HG03575 (cell line): ENCODE measurements around the gene GRB7.

Experiments
- ATAC-seq: cut with Tn5 transposase; IDR thresholded peaks from one replicate; pipeline ENCODE4 v1.9.1; 2021; ENCODE audit not compliant: unreplicated experiment, insufficient number of reproducible peaks, low FRiP score; ENCODE audit errors: extremely low read depth

Gene GRB7

DNA sequence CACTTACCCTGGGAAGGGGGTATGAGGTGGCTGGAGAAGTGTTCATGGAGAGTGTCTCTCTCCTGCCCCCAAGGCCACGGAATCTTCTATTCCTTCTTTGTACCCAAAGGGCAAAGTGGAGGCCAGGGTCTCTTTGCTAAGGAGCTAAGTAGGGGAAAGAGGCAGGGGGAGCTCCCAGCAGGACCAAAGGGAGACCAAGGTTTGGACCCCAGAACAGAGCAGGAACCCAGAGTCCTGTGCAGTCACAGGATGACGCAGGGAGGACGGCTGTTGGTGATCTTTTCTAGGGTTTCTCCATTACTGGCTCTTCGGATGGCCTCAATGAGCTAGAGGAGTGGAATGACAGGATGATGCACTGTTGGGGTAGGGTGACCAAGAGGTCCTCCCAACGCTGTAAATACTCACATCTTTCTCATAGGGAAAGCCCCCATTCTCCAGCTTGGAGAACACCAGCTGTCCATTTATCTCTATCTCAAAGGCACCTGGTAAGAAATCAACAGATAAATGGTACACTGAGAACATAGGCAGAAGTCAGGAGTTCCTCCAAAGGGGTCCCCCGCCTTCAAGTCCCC, 8.4 kb upstream of the GRB7 start:
- ATAC-seq, result no peak

DNA sequence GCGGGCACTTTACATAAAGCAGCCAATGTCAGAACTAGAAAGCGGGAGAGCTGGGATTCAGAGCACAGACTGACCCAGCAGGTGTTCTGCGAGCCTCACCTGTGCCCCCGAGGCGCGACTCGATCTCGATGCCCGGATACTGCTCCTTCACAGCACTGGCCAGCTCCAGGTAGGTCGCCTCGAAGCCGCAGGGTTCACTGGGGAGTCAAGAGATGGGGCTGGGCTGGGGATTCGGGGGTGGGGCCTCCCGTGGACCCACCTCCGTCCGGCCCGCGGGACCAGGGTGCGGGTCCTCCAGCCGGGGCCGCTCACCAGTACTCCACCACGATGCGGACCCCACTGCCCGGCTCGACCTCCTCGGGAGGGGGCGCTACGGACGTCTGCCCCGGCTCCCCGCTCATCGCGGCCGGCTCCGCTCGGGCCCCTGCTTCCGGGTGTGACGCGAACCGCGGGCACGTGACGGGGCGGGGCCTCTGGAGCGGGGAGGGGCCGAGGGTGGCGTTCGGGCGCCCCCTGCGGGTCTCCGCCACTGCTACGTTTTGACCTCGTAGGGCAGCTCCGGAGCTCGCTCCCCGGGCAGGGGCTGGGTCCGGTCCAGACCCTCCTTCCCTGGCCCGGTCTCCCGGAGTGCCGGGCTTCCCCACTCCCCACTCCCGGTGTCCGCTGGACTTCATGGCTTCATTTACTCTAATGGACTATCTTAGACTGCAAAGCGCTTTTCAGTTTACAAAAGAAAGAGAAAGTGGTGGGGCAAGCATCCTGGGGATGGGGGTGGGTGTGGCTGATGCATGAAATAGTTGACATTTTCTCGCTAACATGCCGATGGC, 7.4 kb upstream of the GRB7 start, which contains the start of gene MIEN1:
TSS of gene MIEN1 (minus strand) at position 438 of the 827 bp plus-strand sequence. CDS start at position 401, 37 bp downstream.
- ATAC-seq, result no peak

DNA sequence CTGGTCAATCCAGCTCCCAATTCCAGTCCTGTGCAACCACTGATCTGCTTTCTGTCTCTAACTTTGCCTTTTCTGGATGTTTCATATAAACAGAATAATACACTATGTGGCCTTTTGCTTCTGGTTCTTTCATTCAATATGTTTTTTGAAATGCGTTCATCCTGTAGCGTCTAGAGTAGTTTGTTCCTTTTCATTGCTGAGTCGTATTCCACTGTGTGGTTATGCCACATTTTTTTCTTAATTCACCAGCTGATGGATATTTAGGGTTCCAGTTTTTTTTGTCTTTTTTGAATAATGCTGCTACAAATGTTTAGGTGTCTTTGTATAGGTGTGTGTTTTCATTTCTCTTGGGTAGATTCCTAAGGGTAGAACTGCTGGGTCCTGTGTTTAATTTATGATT, 5.2 kb upstream of the GRB7 start:
- no peak for ATAC-seq

DNA sequence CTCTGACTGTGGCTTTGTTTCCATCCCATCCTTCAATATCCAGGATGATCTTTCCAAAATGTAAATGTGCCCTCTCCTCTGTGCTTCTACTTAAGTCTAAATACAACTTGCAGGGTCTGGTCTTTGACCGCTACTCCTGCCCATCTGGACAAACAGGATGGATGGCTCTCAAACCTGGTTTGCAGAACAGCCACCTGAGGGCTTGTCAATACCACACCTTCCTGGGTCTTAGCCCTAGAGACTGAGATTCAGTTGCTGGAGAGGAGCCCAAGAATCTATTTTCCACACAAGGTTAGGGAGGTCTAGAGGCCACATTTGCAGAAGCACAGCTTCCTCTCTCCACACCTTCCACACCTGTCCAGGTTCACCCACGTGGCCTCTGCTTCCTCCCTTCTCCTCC, 1.9 kb upstream of the GRB7 start:
- no peak for ATAC-seq

DNA sequence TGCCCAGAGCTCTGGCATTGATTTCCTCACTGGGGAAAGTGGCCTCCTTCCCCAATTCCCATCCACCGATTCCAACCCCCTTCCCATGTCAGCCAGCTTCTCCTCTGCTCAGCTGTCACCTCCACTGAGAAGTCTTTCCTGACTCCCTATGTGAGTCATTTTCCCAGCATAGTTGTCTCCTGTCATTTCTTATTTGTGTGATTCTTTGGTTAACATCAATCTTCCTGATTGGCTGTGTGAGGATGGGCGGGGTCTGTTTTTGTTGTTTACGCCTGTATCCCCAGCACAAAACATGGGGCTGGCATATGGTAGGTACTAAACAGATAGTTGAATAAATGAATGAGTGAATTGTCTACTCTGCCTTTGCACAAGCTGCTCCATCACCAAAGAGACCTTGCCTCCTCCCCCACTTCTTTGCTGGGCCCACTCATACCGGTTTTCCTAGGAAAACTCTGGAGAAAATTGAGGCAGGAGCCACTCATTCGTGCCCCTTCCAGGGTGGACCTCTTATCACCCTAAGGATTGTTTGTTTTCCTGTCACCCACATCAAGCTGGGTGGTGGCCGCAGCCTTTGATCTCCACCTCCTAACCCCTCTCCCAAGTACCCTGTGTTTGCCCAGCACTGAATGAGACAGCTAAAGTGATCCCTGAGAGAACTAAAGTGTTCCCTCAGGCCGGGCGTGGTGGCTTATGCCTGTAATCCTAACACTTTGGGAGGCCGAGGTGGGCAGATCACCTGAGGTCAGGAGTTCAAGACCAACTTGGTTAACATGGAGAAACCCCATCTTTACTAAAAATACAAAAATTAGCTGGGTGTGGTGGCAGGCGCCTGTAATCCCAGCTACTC, 1.2 kb upstream of the GRB7 start:
- no peak for ATAC-seq

DNA sequence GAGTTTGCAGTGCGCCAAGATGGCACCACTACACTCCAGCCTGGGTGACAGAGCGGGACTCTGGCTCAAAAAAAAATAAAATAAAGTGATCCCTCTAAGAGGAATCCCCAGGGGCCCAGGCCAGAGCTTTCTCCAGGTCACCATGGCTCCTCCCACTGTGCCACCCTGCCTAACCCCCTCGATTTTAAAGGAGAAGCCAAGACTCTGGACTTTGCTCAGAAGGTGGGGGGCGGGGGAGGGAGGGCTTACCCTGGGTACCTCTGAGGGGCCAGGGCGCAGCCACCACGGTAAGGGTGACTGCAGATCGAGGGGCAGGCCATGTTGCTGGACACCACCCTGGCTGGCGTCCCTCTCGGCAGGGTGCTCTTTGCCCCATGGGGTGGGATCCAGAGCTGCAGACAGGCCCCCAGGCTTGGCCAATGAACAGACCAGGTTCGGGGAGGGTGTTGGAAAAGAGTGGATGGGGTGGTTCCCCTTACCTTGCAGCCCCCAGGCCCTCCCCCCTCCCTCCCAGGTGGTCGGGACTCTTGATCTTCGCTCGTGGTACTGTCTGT, 455 bp upstream of the GRB7 start:
- ATAC-seq, result no peak

DNA sequence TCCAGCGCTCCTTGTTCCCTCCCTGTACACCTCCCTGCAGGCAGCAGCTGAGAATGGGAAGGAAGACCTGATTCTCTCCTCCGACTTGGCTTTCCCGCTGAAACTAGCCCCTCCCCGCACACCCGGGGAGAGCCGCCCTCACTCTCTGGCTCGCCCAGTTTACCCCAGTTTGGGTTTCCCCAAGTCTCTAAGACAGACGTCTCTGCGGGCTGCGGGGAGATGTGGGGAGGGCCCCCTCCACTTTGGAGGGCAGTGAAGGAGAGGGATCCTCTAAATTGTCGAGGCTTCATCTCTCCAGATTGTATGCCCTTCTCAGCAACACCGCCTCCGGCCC, 797 bp downstream of the GRB7 start:
- ATAC-seq, result no peak

DNA sequence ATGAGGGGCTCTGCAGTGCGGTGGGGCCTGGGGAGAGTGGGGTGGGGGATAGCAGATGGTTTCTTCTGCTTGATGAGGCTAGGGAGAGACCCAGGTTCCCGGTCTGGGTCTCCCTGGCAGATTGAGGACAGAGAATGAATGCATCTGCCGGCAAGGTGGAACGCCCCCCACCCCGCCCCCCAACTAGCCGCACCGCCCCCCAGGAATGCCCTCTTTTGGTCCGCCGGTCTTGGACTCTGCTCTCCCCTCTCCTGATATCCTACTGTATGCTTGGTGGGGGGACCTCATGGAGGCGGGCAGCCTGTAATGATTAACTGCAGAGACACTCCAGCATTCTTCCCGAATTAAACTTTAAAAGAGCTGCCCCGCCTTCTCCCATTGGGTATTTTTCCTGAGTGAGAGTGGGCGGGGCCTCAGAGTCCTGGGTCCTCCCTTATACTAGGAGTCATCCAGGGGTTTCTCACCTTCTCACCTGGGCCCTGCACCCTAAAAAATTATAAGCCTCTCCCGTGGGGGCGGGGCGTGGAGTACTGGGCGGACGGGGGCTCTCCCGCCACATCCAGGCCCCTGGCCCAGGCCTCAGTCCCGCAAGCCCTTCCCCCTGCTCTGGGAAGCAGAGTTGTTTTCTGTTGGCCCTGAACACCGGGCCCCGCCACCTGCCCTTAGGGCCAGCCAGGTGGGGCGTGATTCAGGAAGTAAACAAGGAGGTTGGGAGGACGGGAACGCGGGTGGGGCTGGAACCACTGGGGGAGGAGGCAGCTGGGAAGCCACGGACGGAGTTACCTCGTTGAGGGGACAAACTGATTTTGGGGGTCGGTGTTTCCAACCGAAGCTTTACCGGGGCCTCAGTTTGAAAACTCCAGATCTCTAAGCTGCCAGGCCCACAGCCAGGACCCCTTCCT, 1.5 kb downstream of the GRB7 start:
- no peak for ATAC-seq

DNA sequence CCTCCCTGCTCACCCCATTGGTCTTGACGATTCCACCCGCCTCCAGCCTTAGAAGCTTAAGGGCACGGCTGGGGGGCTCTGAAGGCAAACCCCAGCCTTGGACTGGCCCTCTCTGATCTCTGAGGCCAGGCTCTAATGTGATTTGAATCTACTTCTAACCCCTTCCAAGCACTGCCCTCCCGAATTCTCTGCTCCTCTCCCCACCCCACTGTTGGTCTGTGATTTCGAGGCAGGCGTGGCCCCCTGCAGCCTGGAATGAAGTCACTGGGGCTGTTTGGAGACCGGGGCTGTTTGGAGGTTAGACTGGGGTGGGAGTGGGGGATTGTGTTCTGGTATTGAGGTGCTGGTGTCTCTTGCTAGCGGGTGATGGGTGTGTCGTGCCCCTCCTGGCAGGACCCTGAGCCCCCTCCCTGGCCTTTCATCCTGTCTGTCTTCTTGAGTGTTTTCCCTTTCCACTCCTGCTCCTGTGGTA, 2.2 kb downstream of the GRB7 start:
- no peak for ATAC-seq

DNA sequence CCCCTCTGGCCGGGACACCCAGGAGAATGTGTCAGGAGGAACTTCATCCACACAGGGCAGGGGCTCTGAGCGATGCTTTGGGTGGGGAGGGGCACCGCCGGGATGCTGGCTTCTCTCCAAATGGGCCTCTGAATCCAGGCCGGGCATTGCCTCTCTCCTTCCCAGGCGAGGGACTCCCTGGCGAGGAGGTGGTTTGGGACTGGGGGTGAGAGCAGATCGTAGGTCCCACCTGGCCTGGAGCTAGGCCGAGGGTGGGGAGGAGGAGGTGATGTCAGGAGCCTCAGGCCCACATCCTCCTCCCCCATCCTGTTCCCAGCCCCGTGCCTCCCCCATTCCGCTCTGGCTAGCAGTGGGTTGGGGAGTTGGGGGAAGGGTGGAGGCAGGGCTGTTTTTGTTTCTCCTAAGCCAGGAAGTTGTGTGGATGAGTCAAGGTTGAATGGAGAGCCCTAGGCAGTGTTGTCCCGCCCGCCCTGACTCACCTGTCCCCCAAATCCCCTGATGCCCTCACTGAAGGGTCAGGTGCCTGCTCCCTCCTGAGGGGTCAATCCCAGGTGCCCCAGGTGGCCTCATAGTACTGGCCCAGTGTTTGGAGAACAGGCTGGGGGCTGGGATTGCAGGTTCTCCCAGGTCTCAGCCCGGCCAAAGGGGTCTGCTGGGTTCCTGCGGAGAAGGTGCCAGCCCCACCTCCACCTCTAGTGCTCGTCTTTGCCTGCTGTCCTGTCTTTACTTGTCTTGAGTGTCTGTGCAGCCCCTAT, 2.8 kb downstream of the GRB7 start:
- no peak for ATAC-seq

DNA sequence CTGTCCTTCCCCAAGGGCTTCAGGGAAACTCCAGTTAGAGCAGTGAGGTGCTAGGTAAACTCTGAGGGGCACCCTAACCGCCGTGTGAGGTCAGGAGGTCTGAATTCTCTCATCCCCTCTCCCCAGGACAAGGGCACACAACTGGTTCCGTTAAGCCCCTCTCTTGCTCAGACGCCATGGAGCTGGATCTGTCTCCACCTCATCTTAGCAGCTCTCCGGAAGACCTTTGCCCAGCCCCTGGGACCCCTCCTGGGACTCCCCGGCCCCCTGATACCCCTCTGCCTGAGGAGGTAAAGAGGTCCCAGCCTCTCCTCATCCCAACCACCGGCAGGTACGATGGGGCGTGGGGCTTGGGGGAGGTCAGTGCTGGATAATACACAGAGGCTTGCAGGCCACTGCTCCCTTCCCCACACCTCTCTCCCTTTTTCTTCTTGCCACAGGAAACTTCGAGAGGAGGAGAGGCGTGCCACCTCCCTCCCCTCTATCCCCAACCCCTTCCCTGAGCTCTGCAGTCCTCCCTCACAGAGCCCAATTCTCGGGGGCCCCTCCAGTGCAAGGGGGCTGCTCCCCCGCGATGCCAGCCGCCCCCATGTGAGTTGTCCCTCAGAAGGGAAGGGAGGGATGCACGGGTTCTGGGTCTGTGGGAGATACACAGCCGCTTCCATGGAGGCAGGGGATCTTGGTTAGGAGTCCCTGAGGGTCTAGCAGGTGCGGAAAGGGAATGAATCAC, 4.6 kb downstream of the GRB7 start:
- ATAC-seq, result no peak

DNA sequence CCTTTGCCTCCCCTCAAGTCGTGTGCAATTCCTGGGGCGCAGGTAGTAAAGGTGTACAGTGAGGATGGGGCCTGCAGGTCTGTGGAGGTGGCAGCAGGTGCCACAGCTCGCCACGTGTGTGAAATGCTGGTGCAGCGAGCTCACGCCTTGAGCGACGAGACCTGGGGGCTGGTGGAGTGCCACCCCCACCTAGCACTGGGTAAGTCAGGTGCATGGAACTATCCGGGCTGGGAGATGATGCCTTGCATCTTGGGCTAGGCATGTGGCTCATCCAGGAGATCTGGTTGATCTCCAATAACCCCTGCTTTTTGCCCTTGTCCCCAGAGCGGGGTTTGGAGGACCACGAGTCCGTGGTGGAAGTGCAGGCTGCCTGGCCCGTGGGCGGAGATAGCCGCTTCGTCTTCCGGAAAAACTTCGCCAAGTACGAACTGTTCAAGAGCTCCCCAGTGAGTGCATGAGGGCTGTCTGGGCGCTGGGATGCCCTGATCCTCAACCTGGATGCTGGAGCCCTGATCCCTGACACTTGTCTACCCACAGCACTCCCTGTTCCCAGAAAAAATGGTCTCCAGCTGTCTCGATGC, 5.2 kb downstream of the GRB7 start:
- no peak for ATAC-seq

DNA sequence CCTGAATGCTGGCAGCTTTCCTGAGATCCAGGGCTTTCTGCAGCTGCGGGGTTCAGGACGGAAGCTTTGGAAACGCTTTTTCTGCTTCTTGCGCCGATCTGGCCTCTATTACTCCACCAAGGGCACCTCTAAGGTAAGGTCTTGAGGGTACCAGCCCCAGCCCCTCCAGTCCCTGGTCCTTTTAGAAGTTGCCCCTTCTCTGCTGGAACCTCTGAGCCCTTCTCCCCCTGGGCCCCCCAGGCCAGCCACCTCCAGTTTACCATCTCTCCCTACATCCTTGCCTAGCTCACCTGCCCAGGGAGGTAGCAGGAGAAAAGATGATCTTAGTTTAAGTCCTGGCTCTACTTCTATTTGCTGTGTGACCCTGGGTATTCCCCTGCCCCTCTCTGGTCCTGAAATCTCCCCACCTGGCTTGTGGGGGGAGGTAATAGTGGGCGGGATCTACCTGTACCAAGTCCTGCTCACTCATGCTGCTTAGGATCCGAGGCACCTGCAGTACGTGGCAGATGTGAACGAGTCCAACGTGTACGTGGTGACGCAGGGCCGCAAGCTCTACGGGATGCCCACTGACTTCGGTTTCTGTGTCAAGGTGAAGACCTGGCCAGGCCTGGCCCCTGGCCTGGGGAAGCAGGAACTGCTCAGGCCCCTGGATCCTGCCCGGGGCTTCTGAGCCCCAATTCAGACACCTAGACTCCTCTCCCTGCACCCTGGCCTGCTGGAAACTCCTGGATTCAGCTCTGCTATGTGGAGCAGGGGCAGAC, 6.5 kb downstream of the GRB7 start:
- no peak for ATAC-seq

DNA sequence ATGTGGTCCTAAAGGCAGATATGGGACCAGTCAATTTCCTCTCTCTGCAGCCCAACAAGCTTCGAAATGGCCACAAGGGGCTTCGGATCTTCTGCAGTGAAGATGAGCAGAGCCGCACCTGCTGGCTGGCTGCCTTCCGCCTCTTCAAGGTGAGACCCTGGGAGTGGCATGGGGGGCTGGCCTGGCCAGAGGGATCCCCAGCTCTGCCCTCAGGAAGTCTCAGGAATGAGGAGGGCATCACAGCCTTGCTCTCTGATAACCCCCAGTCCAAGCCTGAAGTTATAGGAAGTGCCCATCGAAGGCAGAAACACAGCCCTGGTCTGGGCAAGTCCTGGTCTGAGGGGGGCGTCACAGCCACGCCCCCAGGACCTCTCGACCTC, 7.1 kb downstream of the GRB7 start:
- ATAC-seq, result no peak

DNA sequence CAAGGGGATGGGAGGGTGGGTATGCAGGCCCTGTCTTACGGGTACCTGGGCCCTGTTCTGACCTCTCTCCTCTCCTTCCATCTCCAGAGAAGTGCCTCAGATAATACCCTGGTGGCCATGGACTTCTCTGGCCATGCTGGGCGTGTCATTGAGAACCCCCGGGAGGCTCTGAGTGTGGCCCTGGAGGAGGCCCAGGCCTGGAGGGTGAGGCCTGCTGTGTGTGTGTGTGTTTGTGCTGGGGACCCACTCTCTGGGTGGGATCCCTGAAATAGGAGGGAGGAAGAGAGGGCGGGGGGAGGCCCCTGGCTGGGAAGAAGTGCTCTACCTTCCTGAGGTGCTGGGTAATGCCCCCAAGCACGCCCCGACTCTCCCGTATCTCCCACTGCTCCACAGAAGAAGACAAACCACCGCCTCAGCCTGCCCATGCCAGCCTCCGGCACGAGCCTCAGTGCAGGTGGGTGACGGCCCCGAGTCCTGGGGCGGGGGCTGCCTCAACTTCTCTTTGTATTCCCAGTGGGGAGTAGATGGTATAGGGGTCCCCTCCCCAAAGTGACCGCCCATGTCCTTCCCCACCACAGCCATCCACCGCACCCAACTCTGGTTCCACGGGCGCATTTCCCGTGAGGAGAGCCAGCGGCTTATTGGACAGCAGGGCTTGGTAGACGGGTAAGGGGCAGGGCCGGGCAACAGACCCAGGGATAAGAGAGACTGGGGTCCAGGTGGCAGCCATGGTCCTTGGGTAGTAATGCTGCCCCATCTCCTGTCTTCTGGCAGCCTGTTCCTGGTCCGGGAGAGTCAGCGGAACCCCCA, 7.8 kb downstream of the GRB7 start:
- no peak for ATAC-seq

DNA sequence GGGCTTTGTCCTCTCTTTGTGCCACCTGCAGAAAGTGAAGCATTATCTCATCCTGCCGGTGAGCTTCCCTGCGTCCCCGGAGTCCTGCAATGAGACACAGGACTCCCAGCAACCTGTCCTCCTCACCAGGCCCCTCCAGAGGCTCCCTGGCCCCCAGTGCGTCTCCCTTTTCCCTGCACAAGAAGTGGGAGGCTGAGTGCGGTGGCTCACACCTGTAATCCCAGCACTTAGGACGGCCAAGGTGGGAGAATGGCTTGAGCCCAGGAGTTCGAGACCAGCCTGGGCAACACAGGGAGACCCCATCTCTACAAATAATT, 8.4 kb downstream of the GRB7 start:
- ATAC-seq, result no peak
